Mammary epithelial cell (primary cell): Measurements from ENCODE around the gene SDF2L1.

Experiments used
- CTCF ChIP-seq, 2 donors: IDR thresholded peaks in 1 of 2; conservative IDR thresholded peaks in 1 of 2; 2 replicates each; pipeline ENCODE4 v1.5.1; 2011 to 2012; ENCODE audit warnings: inconsistent platforms in 2 of 2, low read length in 2 of 2, mild to moderate bottlenecking in 2 of 2, control low read depth in 1 of 2, low read depth in 1 of 2; ENCODE audit not compliant: insufficient read depth in 1 of 2; ENCODE audit errors: extremely low read depth in 1 of 2
- EZH2 ChIP-seq: IDR thresholded peaks from 2 replicates; pipeline ENCODE4 v1.6.1; 2012; ENCODE audit warnings: low read length, inconsistent platforms, borderline replicate concordance

GRCh38 chr22:21693333-21693998 is 51.4 kb downstream of the SDF2L1 start:
- TF ChIP-seq CTCF (conservative IDR thresholded peaks at IDR 0.05 in 1 of 2, IDR thresholded peaks at IDR 0.05 in 1 of 2; ENCODE audit: extremely low read depth in 1 of 2, insufficient read depth in 1 of 2, low read depth in 1 of 2, low read length in 2 of 2): no peak
- no peak for TF ChIP-seq EZH2
